ENCODE results near the gene EPB41L4A.

The EPB41L4A gene

DNA sequence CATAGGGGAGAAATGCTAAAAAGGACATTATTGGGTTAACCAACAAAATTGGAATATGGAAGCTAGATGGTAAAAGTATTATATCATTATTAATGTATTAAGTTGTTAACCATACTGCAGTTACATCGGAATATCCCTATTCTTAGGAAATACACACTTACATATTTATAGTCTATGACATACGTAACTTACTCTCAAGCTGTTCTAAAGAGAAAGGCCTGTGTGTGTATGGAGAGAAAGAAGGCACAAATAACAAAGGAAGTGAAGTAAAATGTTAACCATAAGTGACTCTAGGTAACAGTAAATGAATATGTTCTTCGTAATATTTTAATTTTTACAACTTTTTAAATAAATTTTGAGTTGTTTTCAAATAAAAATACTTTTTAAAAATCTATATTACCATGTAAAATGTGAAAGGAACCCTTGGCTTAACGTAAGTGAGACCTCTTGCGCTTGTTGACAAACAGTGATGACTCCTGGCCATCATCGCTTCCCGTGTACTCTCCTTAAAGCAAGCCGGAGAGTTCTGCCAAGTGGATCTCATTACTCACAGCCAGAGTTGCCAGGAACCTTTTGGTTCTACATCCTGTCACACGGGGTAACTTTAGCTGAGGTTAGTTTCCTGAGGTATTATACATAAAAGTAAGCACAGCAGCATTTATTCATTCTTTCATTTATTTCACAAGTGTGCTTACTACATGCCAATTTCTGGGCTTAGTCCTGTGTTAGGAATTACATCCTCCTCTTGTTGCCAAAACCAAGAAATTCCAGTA is 165.4 kb downstream of the EPB41L4A start:
- no peak overlapping the region for H3K4me3 ChIP-seq (IDR thresholded peaks at IDR 0.05; ENCODE audit: insufficient read depth, low read depth, low read length)
- peaks cover 4% of the 10 kb centered on the region for H3K4me1 ChIP-seq (ENCODE audit: low read depth, poor library complexity, severe bottlenecking)
- H2AFZ ChIP-seq (ENCODE audit: low read depth): no peak overlapping the region
- no peak overlapping the region for H3K9ac ChIP-seq
- no peaks in the 10 kb centered on the region for H3K36me3 ChIP-seq (ENCODE audit: insufficient read depth)
- no peaks in the 10 kb centered on the region for H4K20me1 ChIP-seq (ENCODE audit: insufficient read depth)
- no peaks in the 10 kb centered on the region for H3K79me2 ChIP-seq (ENCODE audit: insufficient read depth, low read depth)
- TF ChIP-seq, protein P1, sequence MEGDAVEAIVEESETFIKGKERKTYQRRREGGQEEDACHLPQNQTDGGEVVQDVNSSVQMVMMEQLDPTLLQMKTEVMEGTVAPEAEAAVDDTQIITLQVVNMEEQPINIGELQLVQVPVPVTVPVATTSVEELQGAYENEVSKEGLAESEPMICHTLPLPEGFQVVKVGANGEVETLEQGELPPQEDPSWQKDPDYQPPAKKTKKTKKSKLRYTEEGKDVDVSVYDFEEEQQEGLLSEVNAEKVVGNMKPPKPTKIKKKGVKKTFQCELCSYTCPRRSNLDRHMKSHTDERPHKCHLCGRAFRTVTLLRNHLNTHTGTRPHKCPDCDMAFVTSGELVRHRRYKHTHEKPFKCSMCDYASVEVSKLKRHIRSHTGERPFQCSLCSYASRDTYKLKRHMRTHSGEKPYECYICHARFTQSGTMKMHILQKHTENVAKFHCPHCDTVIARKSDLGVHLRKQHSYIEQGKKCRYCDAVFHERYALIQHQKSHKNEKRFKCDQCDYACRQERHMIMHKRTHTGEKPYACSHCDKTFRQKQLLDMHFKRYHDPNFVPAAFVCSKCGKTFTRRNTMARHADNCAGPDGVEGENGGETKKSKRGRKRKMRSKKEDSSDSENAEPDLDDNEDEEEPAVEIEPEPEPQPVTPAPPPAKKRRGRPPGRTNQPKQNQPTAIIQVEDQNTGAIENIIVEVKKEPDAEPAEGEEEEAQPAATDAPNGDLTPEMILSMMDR (conservative IDR thresholded peaks at IDR 0.05; ENCODE audit: low read depth, low read length): no peak
- H3K27ac ChIP-seq: no peak overlapping the region
- no peak overlapping the region for H3K4me2 ChIP-seq
- no peaks in the 10 kb centered on the region for H3K27me3 ChIP-seq (ENCODE audit: insufficient read depth, low read depth)

DNA sequence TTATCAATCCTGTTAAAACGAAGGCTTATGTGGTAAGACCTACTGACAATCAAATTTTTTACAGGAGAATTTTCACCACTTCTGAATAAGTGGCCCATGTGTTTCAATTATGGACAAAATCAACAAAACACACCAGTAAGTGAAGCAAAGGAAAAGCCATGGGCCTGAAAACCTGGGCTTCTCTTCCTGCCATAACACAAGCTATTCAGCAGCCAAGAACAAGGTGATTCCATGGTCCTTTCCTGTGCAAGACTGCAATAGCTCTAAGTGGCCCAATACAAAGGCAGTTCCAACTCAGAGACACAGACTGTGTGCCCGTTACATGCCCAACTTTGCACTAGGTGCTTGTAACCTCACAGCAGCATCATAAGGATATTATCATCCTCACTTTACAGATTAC is 168.5 kb downstream of the EPB41L4A start:
- no peak overlapping the region for H3K27ac ChIP-seq
- H3K9ac ChIP-seq: no peak overlapping the region
- no peaks in the 10 kb centered on the region for H4K20me1 ChIP-seq (ENCODE audit: insufficient read depth)

DNA sequence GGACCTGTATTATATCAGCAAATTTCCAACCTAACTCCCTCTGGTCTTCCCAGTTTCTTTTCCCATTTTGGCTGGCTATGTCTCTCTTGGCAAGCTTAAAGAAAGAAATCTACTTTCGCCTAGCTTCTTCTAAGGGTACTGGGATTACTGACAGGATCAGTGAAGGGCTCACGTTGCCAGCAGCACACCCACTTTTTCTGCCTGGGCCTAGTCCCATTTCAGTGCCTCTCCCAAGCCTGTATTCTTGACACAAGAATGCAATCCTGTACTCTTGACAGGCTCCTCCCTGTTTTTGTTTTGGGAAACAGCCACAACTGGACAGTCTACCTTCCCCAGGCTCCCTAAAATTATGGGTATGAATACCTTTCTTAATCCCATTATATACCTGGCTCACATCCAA is 170.5 kb downstream of the EPB41L4A start:
- Histone ChIP-seq H4K20me1 (ENCODE audit: insufficient read depth) (no peaks in the 10 kb centered on the region), H3K4me1 (ENCODE audit: low read depth, poor library complexity, severe bottlenecking) (no peaks in the 10 kb centered on the region), H3K9ac (no peak overlapping the region), H3K4me3 (IDR thresholded peaks at IDR 0.05; ENCODE audit: insufficient read depth, low read depth, low read length) (no peak overlapping the region), H3K27ac (no peak overlapping the region), H3K79me2 (ENCODE audit: insufficient read depth, low read depth) (no peaks in the 10 kb centered on the region), H3K4me2 (no peak overlapping the region), H2AFZ (ENCODE audit: low read depth) (no peak overlapping the region), H3K36me3 (ENCODE audit: insufficient read depth) (no peaks in the 10 kb centered on the region), H3K27me3 (ENCODE audit: insufficient read depth, low read depth) (no peaks in the 10 kb centered on the region)
- TF ChIP-seq, protein P1 (conservative IDR thresholded peaks at IDR 0.05; ENCODE audit: low read depth, low read length): no peak

More for the DNA sequence above, 168.5 kb downstream of the EPB41L4A start:
- Histone ChIP-seq H3K36me3 (ENCODE audit: insufficient read depth) (no peaks in the 10 kb centered on the region), H3K79me2 (ENCODE audit: insufficient read depth, low read depth) (no peaks in the 10 kb centered on the region), H3K4me3 (IDR thresholded peaks at IDR 0.05; ENCODE audit: insufficient read depth, low read depth, low read length) (no peak overlapping the region), H3K4me2 (no peak overlapping the region), H3K4me1 (ENCODE audit: low read depth, poor library complexity, severe bottlenecking) (no peaks in the 10 kb centered on the region), H3K27me3 (ENCODE audit: insufficient read depth, low read depth) (no peaks in the 10 kb centered on the region), H2AFZ (ENCODE audit: low read depth) (no peak overlapping the region)
- TF ChIP-seq, protein P1 (conservative IDR thresholded peaks at IDR 0.05; ENCODE audit: low read depth, low read length): no peak

DNA sequence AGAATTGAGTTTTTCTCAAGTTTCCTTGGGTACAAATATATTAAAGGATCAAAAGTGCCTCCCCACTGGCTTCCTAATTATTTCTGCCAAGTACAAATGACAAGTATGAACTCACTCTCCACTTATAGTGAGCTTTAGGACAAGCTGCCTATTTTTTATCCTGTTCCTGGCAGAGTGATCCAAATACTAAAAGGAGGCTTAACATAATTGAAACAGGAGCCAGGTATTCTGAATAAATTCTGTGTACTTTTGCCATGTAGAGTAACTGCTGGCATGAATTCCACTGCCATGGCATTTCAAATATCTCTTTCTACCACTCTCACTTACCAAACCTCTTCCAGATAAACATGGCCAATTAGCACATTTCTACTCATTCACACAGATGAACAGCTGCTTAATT is 171.1 kb downstream of the EPB41L4A start:
- H3K27me3 ChIP-seq (ENCODE audit: insufficient read depth, low read depth): no peaks in the 10 kb centered on the region
- H3K36me3 ChIP-seq (ENCODE audit: insufficient read depth): no peaks in the 10 kb centered on the region
- no peak overlapping the region for H3K4me2 ChIP-seq
- H3K79me2 ChIP-seq (ENCODE audit: insufficient read depth, low read depth): no peaks in the 10 kb centered on the region
- H3K27ac ChIP-seq: no peak overlapping the region
- no peaks in the 10 kb centered on the region for H4K20me1 ChIP-seq (ENCODE audit: insufficient read depth)
- no peaks in the 10 kb centered on the region for H3K4me1 ChIP-seq (ENCODE audit: low read depth, poor library complexity, severe bottlenecking)
- no peak overlapping the region for H2AFZ ChIP-seq (ENCODE audit: low read depth)
- no peak overlapping the region for H3K4me3 ChIP-seq (IDR thresholded peaks at IDR 0.05; ENCODE audit: insufficient read depth, low read depth, low read length)
- TF ChIP-seq, protein P1 (conservative IDR thresholded peaks at IDR 0.05; ENCODE audit: low read depth, low read length): no peak
- H3K9ac ChIP-seq: no peak overlapping the region

Data from KMS-11 (cell line).